ENCODE results near the gene TANGO2. TPM values are rescaled to one million over a fixed set of nuclear protein-coding genes. Genes with fewer than 3 reads are reported as not detected.

TANGO2 gene
- total and polyA plus RNA-seq, 9 of the 15 experiments (the other 6 are each of a cell fraction or from before 2014, with no cell fraction given), result 15.5 to 94.9 (median 70.1) TPM

DNA sequence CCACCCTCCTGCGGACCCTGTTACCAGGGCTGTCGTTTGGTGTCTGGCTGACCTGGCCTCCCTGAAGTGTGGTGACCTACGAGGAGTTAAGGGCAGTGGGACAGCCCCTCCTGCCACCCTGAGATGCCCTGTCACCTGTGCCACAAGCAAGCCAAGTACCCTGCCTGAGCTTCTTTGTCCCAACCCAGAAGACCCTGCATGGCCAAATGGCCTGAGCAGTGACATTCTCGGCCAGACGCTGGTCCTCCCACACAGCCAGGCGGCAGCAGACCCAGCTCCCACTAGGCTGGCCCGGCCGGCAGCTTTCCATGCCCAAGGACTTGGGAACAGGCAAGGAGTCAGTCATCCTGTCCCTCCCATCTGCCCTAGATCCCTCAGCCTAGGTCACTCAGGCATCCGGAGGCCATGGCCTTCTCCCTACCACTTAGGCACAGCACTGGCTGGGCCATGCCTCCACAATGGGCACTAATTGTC is 11.9 kb upstream of the TANGO2 start (continued):
- TF ChIP-seq ZNF609 (CRISPR knock-in tag; IDR thresholded peaks at IDR 0.05; ENCODE audit: borderline replicate concordance), result no peak
- TF ChIP-seq GTF2F1 (IDR thresholded peaks at IDR 0.05; ENCODE audit: low read depth, low read length), result 0 out of 2 replicates have a peak, but pooled peaks have one; percentile 30
- TF ChIP-seq, protein P1, sequence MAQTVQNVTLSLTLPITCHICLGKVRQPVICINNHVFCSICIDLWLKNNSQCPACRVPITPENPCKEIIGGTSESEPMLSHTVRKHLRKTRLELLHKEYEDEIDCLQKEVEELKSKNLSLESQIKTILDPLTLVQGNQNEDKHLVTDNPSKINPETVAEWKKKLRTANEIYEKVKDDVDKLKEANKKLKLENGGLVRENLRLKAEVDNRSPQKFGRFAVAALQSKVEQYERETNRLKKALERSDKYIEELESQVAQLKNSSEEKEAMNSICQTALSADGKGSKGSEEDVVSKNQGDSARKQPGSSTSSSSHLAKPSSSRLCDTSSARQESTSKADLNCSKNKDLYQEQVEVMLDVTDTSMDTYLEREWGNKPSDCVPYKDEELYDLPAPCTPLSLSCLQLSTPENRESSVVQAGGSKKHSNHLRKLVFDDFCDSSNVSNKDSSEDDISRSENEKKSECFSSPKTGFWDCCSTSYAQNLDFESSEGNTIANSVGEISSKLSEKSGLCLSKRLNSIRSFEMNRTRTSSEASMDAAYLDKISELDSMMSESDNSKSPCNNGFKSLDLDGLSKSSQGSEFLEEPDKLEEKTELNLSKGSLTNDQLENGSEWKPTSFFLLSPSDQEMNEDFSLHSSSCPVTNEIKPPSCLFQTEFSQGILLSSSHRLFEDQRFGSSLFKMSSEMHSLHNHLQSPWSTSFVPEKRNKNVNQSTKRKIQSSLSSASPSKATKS (CRISPR knock-in tag; IDR thresholded peaks at IDR 0.05), result no peak
- TF ChIP-seq, protein P2, sequence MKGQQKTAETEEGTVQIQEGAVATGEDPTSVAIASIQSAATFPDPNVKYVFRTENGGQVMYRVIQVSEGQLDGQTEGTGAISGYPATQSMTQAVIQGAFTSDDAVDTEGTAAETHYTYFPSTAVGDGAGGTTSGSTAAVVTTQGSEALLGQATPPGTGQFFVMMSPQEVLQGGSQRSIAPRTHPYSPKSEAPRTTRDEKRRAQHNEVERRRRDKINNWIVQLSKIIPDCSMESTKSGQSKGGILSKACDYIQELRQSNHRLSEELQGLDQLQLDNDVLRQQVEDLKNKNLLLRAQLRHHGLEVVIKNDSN (CRISPR knock-in tag; IDR thresholded peaks at IDR 0.05), result no peak
- TF ChIP-seq, protein P3, sequence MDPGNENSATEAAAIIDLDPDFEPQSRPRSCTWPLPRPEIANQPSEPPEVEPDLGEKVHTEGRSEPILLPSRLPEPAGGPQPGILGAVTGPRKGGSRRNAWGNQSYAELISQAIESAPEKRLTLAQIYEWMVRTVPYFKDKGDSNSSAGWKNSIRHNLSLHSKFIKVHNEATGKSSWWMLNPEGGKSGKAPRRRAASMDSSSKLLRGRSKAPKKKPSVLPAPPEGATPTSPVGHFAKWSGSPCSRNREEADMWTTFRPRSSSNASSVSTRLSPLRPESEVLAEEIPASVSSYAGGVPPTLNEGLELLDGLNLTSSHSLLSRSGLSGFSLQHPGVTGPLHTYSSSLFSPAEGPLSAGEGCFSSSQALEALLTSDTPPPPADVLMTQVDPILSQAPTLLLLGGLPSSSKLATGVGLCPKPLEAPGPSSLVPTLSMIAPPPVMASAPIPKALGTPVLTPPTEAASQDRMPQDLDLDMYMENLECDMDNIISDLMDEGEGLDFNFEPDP (CRISPR knock-in tag; IDR thresholded peaks at IDR 0.05), result no peak
- no peak for TF ChIP-seq ZNF253 (CRISPR knock-in tag; conservative IDR thresholded peaks at IDR 0.05)
- TF ChIP-seq ETV6 (IDR thresholded peaks at IDR 0.05; ENCODE audit: borderline replicate concordance in 1 of 2, low read depth in 2 of 2, low read length in 1 of 2), result no peak
- TF ChIP-seq ETV6 (CRISPR knock-in tag; IDR thresholded peaks at IDR 0.05; ENCODE audit: borderline replicate concordance), result no peak
- no peak for TF ChIP-seq ZKSCAN1 (IDR thresholded peaks at IDR 0.05; ENCODE audit: low read depth, low read length)
- TF ChIP-seq KDM4B (IDR thresholded peaks at IDR 0.05; ENCODE audit: borderline replicate concordance in 2 of 2, low read depth in 1 of 2), result no peak
- no peak for TF ChIP-seq ETV5 (CRISPR knock-in tag; IDR thresholded peaks at IDR 0.05; ENCODE audit: low read depth)
- no peak for TF ChIP-seq MYC (IDR thresholded peaks at IDR 0.05; ENCODE audit: low read depth, low read length)
- 0 out of 2 replicates have a peak, but pooled peaks have one; percentile 10 for TF ChIP-seq MYC (CRISPR knock-in tag; IDR thresholded peaks at IDR 0.05; ENCODE audit: borderline replicate concordance, low read depth)
- TF ChIP-seq, protein P4, sequence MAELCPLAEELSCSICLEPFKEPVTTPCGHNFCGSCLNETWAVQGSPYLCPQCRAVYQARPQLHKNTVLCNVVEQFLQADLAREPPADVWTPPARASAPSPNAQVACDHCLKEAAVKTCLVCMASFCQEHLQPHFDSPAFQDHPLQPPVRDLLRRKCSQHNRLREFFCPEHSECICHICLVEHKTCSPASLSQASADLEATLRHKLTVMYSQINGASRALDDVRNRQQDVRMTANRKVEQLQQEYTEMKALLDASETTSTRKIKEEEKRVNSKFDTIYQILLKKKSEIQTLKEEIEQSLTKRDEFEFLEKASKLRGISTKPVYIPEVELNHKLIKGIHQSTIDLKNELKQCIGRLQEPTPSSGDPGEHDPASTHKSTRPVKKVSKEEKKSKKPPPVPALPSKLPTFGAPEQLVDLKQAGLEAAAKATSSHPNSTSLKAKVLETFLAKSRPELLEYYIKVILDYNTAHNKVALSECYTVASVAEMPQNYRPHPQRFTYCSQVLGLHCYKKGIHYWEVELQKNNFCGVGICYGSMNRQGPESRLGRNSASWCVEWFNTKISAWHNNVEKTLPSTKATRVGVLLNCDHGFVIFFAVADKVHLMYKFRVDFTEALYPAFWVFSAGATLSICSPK (IDR thresholded peaks at IDR 0.05; ENCODE audit: borderline replicate concordance), result no peak
- no peak for TF ChIP-seq PCBP2 (IDR thresholded peaks at IDR 0.05; ENCODE audit: low read depth, low read length, poor library complexity, severe bottlenecking)
- TF ChIP-seq ADNP (tag; IDR thresholded peaks at IDR 0.05), result no peak
- TF ChIP-seq MBD2 (IDR thresholded peaks at IDR 0.05; ENCODE audit: borderline replicate concordance, low read depth), result no peak

Data from K562 (cell line).